ENCODE data around the gene ALLC.
"Not testable (repeated sequence)": the region's sequence is repeated elsewhere in the genome, so short reads cannot be mapped to it uniquely, and the experiment has no call there.

ALLC gene

DNA sequence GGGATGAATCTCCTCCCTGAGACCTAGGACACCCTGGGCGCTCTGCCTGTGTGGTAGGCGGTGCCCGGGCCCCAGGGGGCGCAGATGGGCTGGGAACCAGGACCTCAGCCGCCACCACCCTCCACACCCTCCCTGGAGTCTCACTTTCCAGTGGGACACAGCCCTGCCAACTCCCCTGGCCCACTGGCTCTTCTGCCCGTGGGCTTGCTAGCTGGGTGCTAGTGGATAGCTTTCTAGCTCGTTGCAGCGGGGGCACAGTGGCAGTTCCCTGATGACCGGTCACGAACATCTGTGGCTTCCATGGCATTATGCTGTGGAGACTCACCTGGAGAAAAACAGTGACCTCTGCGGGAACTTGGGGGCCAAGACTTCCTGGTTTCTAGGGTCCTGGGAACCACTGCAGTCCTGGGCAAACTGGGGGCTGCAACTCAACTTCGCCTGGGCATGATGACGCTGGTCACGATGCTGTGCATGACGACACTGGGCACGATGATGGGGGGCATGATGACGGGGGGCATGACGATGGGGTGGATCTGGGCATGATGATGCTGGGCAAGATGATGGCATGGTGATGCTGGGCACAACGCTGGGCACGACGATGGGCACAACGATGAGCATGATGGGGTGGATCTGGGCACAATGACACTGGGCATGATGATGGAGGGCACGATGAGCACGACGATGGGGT, 31.0 kb upstream of the ALLC start:
- FAIRE-seq: no peak

DNA sequence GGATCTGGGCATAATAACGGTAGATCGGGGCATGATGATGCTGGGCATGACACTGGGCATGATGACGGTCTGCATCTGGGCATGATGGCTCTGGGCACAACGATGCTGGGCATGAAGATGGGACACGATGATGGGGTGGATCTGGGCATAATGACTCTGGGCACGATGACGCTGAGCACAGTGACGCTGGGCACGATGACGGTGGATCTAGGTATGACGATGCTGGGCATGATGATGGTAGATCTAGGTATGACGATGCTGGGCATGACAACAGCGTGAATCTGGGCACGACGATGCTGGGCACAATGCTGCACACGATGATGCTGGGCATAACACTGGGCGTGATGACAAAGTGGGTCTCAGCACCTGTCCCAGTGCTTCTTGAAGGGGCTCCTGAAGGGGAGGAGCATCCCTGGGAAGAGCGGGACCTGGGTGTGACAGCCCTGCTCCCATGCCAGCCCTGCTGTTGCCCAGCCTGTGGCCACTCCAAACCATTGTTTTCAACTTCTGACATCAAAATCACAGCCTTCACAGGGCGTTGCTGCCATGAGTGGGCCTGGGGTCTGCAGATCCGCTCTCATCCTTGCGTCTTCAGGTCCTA, 30.4 kb upstream of the ALLC start:
- FAIRE-seq: no peak

DNA sequence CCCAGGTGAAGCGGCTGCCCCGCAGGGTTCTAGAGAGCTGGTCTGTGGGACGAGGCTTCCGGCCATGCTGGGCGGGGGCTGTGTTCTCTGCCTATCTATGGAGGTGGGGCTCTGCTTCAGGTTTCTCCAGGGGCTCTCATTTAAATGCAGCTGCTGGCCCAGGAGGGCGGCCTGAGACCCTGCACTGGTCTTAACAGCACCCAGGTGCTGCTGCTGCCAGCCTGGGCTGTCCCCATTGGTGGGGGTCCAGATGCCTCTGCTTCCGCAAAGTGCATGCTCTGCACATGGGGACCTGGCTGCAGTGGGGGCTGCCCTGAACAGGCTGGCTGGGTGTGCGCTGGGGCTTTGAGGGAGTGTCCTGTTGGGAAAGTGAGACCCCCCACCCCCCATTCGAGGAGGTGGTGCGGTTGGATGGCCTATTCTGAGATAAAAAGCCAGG, 29.7 kb upstream of the ALLC start:
- FAIRE-seq: no peak

DNA sequence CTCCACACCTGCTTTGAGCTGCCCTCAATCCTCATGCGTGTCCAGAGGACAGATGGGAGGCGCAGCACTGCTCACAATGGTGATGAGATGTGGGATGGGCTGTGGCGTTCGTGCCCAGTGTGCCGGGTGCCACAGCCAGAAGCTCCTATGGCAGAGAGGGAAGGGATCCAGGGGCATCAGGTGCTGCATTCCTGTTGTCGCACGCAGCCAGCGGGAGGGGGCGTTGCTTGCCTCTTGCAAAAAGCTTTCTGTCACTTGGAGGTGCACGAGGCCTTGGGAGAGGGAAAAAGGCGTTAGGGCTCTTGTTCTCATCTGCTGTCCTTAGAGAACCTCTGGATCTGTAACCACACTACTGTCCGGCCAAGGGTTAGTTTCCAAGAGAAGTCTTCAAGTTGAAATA, 29.2 kb upstream of the ALLC start:
- no peak for FAIRE-seq

DNA sequence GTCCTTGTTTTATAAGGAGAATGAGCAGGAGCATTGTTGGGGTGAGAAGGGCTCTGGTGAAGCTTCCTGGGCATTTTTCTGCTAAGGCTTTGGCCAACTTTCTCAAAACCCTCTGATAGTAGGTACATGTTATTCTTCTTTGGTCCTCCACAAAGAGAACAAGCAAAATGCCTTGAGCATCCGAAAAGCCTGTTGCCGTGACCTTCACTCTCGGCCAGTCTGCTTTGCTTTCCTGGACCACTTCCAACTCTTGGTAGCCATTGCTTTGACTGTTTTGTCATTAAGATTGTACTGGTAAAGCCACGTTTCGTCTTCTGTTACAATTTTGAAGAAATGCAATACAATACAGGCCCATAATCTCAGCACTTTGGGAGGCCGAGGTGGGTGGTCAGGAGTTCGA, 27.4 kb upstream of the ALLC start:
- FAIRE-seq: no peak

DNA sequence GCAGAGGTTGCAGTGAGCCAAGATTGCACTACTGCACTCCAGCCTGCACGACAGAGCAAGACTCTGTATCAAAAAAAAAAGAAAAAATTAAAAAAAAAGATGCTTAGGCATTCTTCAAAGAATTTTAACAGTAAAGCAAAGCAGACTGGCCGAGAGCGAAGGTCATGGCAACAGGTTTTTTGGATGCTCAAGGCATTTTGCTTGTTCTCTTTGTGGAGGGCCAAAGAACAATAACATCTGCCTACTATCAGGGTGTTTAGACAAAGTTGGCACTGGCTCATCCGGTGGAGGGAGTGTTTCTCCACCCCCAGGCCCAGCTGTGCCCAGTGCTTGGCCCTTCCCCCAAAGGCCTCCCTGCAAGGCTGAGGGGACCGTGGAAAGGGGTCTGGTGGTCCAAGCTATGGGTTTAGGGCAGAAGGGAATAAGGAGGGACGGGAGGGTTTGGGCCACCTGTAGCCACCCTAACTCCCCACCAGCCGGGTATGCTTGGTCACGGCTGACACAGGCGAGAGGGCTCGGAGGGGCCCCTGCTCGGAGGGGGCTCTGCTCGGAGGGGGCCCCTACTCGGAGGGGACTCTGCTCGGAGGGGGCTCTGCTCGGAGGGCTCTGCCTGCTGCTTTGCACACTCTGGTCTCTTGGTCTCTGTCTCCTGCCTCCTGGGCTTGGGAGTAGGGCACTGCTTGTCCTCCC, 26.7 kb upstream of the ALLC start:
- FAIRE-seq: no peak

DNA sequence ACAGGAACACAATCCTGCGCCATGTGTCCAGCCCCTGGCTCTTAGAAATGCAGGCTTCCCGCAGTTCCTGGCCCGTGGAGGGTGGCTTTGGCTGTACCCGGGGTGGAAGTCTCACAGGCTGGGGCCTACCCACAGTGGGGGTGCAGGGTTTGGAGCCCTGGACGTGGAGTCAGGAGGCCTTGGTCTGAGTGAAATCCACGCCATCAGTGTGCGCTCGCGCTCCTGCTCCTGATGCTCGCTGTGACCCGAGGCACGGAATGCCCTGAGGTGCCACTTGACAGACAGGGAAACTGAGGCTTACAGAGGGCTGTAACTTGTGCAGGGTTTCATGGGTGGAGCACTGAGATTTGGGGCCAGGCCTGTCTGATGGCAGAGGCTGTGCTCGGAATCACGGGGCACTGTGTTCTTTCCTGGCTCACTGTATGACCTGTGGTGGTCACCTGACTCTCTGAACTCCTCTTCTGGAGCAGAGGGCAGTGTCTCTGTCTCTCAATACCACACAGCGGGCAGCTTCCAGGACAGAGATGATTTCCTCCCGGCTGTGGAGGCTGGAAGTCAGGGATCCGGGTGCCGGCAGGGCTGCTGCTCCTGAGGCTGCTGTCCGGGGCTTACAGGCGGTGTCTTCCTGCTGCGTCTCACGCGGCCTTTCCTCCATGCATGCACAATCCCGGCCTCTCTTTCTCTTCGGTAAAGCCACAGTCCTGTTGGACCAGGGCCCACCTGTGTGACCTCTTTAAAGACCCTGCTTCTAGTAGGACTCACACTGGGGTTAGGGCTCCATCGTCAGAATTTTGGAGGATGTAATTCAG, 25.9 kb upstream of the ALLC start:
- FAIRE-seq: no peak

DNA sequence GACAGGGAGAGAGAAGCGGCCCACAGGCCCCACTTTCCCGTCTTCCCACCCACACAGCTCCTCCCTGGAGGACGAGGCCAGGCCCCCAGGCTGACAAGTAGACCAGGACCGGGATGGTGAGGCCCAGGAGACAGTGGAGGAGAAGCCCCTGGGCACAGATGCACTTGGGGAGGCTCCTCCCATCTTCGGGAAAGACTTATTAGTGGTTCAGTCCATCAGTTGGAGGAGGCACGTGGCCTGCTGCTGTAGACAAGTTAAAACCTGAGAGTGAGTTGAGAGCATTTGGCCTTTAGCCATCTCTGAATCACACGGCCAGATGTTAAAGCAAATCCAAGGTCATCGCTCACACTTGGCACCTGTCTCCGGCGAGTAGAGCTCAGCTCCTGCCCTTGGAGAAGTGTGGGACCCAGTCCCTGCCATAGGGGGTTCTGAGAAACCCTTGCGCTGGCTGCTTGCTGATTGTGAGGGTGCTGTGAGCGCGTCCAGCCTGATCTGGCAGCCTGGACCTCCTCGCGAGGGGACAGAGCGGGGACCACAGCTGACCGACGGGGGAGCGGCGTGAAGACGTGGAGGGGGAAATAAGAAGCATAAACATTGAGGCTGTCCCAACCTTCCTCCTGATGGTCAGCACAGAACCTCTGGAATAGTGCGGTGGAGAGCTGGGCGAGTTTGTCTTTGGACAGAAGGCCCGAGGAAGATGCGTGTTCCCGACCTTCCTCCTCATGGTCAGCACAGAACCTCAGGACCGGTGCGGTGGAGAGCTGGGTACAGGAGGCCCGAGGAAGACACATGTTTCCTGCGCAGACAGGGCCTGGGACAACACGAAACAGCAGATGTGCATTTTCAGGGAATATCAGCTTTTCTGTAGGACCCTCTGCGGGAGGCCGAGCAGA, 24.7 kb upstream of the ALLC start:
- FAIRE-seq: no peak

DNA sequence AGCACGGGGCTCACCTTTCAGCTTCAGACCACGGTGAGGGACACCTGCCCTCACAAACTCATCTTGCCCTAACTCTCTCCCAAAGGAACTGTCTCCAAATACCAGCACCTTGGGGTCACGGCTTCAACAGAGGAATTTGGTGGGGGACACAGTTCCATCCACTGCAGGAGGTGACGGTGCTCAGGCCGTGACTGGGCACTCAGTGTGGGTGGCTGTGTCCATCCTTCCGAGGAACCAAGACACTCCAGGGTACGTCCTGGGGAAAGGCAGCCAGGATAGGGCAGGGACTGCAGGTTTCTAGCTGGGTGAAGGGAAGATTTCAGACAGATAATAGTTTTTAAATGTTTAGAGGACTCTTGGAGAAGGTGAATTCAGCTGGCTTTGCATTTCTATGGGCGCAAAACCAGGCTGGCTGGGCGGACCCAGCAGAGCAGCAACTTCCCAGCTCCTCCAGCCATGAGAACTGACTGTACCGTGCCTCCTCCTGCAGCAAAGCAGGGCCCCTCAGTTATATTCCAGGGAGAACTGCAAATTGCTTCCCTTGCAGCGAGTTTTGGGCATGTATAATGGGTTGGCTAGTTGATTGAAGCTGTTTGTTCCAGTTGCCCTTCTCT, 23.9 kb upstream of the ALLC start:
- no peak for FAIRE-seq

DNA sequence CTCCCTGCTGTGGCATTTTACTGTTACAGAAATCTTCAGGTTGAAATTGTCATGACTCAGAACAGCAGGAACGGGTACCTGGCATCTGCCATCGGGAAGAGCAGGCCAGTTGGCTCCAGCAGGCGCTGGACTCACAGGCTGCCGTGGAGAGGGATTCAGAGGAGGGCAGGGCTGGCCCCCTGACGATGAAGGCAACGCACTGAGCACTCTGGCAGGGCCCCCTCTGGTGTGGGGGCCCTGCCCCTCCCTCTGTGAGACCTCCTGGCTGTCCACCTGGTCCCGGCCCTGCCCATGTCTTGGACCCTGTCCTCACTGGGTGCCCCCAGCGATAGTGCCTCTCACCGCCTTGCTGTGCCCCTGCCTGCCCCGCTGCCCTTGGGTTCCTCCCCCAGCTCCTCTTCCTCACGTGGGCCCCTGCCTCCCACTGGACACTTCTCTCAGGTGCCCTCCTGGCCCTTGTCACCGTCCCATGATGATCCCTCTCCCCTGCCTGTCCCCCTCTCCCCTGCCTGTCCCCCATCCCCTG, 23.3 kb upstream of the ALLC start:
- no peak for FAIRE-seq

DNA sequence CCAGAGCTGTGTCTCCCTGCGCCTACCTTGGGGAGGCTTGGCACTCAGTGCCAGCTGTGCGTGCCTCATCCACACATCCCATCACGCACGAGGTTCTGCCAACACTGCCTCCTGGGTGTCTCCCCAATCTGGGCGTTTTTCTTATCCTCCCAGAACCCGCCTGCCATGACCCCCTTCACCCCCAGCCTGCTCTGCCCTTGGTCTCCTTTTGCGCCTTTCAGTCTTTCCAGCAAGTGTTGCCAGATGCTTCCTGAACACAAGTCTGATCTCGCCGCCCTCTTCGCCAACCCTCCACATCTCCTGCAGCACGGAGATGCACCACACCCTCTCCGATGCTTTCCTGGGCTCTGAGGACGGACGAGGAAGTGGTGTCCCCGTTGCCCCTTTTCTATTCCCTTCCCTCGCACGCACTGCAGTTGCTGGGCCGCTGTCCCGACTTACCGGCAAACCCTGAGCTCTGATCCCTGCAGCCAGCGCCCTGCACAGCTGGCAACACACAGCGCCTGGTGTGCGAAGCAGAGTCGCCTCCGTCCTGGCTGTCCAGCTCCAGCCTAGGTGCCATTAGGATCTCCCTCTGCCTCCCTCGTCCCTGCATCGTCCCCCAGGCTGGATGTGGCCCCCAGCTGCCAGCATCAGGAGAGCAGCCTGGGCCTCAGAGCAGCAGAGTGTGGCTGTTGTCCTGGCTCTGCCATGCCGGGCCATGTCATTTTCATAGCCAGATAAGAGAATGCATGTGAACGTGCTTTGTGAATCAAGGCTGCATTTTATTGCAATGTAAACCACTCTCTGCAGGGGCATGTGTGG, 22.6 kb upstream of the ALLC start:
- no peak for FAIRE-seq

DNA sequence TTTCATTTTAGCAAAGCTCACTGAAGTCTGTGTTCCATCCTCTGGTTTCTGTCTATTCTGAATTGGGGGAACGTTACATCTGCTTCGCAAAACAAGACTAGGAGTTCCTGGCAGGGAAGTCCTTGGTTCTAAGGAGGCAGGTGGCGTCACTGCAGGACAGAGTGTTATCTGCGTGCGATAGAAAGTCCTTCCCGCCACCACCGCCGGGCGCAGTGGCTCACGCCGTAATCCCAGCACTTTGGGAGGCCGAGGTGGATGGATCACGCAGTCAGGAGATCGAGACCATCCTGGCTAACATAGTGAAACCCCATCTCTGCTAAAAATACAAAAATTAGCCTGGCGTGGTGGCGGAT, 22.0 kb upstream of the ALLC start:
- FAIRE-seq: not testable (repeated sequence)

DNA sequence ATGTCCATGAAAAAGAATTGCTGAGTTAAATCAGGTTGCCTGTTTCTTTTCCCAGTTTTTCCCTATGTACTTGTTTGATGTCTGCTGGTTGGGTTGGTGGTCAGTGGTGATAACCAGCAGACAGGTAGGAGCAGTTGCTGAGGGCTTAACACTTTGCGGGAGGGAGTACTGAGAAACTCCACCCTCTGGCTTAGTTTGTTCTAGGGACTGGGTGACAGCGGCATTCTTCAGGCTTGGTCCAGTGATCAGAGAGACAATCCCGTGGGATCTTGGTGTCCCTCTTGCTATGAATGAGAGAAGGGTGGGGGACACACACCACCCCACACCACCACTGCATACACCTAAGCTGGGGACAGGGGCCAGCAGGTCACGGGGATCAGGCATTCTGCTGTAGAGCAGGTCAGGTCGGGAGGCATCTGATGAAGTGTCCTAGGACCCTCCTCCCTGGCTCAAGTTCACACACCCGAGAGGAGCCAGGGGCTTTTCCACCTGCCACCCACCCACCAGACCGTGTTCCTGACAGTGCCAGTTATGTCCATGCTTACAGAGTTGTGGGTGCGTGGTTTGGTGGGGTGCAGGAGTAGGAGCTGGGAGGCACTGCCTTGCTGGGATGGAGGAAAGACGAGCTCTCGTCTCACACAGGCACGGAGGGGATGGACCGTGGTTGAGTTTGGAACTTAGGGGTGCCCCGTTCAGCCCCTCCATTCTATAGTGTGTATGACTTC, 21.3 kb upstream of the ALLC start:
- FAIRE-seq: no peak

DNA sequence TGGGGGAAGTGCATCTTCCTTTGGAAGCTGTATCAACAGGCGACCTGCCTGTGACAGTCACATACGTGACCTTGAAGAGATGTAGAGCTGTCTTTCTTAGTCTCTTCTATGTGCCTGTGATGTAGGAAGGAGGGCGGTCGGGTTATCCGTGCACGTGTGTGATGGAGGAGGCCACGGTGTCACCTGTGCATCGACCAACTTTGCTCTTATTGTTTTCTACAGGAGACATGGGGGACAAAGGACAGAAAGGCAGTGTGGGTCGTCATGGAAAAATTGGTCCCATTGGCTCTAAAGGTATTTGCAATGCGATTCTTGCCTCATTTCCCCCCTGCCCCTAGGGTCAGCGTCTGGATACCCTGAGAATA, 20.7 kb upstream of the ALLC start:
- FAIRE-seq: no peak

DNA sequence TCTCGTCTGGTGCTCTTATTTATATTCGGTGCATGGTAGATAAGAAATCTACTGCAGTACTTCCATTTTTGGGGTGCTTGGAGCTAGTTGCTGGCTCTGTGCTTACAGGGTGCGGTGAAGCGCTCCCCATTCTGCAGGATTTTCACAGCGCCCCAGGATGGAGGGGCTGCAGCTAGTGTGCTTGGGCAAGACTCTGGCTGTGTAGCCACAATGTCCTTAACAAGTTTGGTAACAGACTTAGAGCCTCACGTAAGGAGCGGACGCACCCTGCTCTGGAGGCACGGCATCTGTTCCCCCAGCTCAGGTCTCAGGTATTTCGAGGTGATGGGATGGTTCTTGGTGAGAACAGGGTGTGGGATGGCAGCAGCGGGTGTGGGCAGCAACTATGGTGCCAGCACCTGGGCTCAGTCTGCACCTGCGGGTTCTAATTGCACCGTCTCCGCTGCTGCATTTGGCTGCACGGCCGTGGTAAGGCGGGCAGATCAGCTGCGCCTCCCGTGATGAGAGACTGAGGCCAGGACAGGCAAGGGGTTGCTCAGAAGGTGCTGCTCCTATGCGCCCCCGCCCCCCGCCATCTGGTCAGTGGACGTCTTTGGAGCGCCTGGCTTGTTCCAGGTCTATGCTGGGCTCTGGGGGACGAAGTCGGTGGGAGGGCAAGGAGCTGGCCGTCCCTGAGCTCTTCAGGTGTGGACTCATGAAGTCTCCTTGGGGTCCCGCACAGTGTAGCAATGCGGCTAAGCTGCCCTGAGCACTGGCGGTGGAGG, 20.1 kb upstream of the ALLC start:
- no peak for FAIRE-seq

DNA sequence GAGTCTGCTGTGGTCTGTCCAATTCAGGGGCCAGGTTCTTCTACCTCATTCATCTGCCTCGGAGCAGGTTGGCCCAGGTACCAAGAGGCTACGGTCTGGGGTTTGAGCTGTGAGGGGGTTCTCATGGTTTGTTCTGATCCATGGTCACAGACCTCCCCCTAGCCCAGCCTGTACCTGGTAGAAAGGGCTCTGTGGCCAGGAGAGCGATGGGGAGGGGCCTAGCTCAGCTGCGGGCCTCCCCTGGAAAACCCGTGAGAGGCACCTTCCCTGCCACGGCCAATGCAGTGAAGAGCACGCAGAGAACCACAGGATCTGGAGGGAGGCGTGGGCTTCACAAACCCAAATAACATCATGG, 19.6 kb upstream of the ALLC start:
- no peak for FAIRE-seq

DNA sequence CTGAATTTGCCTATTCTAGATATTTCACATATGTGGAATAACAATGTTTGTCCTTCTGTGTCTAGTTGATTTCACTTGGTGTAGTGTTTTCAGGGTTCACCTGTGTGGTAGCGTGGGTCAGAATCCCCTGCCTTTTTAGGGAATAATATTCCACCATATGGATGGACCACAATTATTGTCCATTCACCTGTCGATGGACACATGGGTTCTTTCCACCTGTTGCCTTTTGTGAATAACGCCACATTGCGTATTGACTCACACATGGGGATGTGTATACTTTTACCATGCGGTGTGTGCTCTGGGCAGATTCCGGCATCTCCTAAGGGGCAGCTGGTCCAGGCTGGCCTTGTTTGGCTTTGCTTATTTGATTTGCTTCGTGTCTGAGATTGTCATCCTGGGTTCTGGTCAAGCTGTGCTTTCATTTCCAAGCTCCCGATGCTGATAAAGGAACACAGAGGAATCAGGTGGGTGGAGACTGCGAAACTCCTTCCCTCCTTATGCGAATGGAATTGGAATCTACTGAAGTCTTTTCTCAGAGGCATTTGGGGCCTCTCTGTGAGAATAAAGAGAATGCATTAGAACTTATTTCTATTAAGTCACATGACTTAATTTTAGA, 18.9 kb upstream of the ALLC start:
- FAIRE-seq: no peak

DNA sequence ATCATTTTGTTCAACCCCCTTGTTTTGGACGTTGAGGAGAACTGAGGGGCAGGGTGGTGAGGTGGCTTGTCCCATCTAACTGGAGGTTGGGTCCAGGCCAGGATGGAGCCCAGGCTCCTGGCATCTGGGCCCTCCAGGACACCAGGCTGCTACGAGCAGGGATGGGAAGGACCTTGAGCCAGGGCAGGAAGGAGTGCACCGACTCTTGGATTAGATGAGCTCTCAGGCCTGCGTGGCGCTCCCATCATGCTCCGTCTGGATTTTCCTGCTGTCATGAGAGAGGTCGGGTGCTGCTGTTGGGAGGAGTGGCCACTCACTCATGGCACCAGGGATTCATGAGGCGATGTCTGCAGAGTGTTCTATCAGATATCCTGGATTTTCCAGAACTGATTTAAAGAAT, 18.3 kb upstream of the ALLC start:
- no peak for FAIRE-seq

DNA sequence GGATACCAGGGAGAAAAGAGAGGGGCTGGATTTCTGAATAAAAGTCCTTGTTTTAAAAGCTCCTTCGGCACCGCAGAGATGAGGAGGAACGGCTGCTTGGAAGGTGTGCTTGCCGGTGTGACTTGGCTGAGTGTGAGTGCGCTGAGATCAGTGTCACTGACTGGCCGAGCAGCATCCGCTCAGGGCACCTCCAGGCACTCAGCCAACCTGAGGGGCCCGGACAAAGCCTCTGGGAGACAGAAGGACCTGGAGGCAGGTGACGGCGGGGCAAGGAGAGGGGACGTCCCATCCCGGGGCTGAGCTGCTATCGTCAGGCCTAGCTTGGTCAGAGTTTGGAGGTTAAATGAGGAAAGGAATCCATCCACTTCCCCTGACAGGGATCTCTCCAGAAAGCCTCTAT, 16.8 kb upstream of the ALLC start:
- no peak for FAIRE-seq
